Astrocyte (in vitro differentiated cells and primary cell): Measurements from ENCODE around the gene MPZL1.

ENCODE experiments used
- CTCF ChIP-seq: IDR thresholded peaks from 2 replicates; pipeline ENCODE4 v1.5.1; 2011; ENCODE audit warnings: low read depth, mild to moderate bottlenecking, inconsistent platforms, low read length, moderate library complexity; ENCODE audit not compliant: insufficient read depth
- EZH2 ChIP-seq: IDR thresholded peaks from 2 replicates; pipeline ENCODE4 v1.6.1; 2012; ENCODE audit warnings: mild to moderate bottlenecking, low read length, inconsistent platforms; ENCODE audit not compliant: insufficient read depth

DNA sequence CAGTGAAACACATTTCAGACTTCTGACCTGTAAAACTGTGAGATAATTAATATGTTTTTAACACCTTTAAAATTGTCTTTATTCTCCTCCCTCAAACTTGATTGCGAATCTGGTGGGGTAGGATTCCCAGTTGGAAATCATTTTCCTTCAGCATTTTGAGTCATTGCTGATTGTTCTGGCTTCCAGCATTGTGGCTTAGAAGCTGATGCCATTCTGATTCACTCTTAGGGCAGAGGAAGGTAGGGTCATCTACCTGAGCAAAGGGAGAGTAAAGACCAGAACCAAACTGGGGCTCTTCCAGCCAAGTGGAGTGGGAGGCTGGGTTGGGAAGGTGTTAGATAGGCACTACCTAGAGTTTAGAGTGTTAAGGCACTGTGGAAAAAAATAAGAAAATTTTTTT, 61.2 kb downstream of the MPZL1 start:
- no peak for TF ChIP-seq CTCF
- no peak for TF ChIP-seq EZH2
